ENCODE results near the gene DCUN1D4. TPM values are rescaled to one million over a fixed set of nuclear protein-coding genes. Genes with fewer than 3 reads are reported as not detected.

DCUN1D4 gene
- 31.8 and 50.1 TPM in 2 replicates for total RNA-seq

DNA sequence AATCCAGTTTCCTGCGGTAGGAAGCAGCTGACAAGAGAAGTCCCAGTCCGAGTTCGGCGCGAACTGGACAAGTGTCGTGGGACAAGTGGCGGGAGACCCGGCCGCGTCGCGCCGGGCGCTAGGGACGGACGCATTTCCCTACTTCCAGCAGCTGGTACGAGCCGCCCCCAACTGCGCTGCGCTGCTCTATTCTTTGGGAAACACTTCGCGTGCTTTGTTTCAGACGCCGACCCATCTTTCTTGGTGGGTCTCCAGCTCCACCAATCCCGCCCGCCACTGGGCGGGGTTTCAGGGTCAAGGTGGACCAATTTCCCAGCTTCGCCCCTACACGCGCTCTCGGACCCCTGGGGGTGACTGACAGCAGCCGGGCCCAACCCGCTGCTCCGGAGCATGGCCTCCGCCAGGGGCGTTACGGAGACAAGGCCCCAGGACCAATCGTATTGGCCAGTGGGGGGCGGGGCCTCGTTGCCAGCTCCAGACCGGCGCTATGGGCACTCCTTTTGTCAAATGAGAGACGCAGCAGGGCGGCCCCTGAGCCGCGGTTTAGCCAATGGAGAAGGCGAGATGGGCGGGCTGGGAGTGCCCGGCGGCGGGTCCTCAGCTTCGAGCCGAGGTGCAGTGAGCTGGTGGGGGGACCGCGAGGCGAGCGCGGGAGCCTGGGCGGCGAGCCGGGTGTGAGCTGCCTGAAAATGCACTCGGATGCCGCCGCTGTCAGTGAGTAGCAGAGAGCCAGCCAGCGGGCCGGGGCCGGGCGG lies at the start of gene DCUN1D4:
Gene DCUN1D4 (plus strand): TSS at position 600 of the 755 bp plus-strand sequence. CDS start 90 bp downstream, at position 690.

Other genes starting within 250 kb of the DCUN1D4 start
- gene LRRC66, start 177.2 kb downstream of the DCUN1D4 start, total RNA-seq, result 0.22 and 0.43 TPM in 2 replicates
- gene SGCB, start 195.1 kb downstream of the DCUN1D4 start, total RNA-seq, result 25.2 and 37.7 TPM in 2 replicates
- 19.9 and 24.5 TPM in 2 replicates for gene SPATA18, start 208.2 kb downstream of the DCUN1D4 start, total RNA-seq

Measured in placental pericyte (primary cell).